Breast epithelium (tissue), 3 donors: Measurements from ENCODE around the gene CORO2B.

Experiments
- POLR2A ChIP-seq: fragments of 450-650 bp; IDR thresholded peaks from one replicate; pipeline ENCODE4 v1.6.1; 2016; ENCODE audit warnings: antibody characterized with exemption, mild to moderate bottlenecking, moderate library complexity
- POLR2AphosphoS5 ChIP-seq, 3 donors: sonication (generic); formaldehyde crosslinking; IDR thresholded peaks; one replicate each; pipeline ENCODE4 v1.6.1; 2017; ENCODE audit warnings: antibody characterized with exemption in 3 of 3
- TF ChIP-seq, protein P1 (sequence below), 3 donors: fragments of 450-650 bp; IDR thresholded peaks; one replicate each; pipeline ENCODE4 v1.5.1; 2016 to 2017; ENCODE audit warnings: antibody characterized with exemption in 3 of 3, mild to moderate bottlenecking in 3 of 3, moderate library complexity in 3 of 3

GRCh38 chr15:68541743-68542142, 37.0 kb upstream of the CORO2B start:
- TF ChIP-seq POLR2A (no peak), POLR2AphosphoS5 (IDR thresholded peaks at IDR 0.05) (no peak)
- TF ChIP-seq, protein P1, sequence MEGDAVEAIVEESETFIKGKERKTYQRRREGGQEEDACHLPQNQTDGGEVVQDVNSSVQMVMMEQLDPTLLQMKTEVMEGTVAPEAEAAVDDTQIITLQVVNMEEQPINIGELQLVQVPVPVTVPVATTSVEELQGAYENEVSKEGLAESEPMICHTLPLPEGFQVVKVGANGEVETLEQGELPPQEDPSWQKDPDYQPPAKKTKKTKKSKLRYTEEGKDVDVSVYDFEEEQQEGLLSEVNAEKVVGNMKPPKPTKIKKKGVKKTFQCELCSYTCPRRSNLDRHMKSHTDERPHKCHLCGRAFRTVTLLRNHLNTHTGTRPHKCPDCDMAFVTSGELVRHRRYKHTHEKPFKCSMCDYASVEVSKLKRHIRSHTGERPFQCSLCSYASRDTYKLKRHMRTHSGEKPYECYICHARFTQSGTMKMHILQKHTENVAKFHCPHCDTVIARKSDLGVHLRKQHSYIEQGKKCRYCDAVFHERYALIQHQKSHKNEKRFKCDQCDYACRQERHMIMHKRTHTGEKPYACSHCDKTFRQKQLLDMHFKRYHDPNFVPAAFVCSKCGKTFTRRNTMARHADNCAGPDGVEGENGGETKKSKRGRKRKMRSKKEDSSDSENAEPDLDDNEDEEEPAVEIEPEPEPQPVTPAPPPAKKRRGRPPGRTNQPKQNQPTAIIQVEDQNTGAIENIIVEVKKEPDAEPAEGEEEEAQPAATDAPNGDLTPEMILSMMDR (IDR thresholded peaks at IDR 0.05), result no peak
